CD4-positive, alpha-beta T cell treated with Interleukin-17A for 1 hour (primary cell): Measurements from ENCODE around the gene GAL.
"Not testable (repeated sequence)": the region's sequence is repeated elsewhere in the genome, so short reads cannot be mapped to it uniquely, and the experiment has no call there.

ENCODE experiments used
- DNase-seq: peaks from one replicate; pipeline ENCODE4 v3.0.0-alpha.2; 2020

GAL gene, protein sequence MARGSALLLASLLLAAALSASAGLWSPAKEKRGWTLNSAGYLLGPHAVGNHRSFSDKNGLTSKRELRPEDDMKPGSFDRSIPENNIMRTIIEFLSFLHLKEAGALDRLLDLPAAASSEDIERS

GRCh38 chr11:68684385-68685356, at the start of gene GAL:
Gene GAL (plus strand): TSS chr11:68684544. CDS start chr11:68684924, 380 bp downstream.
- no peak for DNase-seq

- DNase-seq, result not testable (repeated sequence)
Measured at GRCh38 chr11:68634606-68635005, 49.7 kb upstream of the GAL start.

DNA sequence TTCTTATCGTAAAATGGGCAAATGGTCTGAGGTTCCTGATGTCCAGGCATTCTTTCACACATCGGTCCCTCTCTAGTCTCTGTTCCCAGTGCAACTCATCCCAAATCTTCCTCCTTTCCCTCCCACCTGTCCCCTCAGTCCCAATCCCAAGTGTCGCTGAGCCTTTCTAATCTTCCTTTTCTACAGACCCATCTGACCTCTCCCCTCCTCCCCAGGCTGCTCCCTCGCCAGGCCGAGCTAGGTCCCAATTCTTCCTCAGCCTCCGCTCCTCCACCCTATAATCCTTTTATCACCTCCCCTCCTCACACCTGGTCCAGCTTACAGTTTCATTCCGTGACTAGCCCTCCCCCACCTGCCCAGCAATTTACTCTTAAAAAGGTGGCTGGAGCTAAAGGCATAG, 49.2 kb upstream of the GAL start:
- not testable (repeated sequence) for DNase-seq

DNA sequence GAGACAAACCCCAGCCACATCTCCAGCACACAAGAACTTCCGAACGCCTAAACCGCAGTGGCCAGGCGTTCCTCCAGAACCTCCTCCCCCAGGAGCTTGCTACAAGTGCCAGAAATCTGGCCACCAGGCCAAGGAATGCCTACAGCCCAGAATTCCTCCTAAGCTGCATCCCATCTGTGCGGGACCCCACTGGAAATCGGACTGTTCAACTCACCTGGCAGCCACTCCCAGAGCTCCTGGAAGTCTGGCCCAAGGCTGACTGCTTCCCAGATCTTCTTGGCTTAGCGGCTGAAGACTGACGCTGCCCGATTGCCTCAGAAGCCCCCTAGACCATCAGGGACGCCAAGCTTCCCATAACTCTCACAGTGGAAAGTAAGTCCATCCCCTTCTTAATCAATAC, 48.5 kb upstream of the GAL start:
- DNase-seq, result not testable (repeated sequence)

DNA sequence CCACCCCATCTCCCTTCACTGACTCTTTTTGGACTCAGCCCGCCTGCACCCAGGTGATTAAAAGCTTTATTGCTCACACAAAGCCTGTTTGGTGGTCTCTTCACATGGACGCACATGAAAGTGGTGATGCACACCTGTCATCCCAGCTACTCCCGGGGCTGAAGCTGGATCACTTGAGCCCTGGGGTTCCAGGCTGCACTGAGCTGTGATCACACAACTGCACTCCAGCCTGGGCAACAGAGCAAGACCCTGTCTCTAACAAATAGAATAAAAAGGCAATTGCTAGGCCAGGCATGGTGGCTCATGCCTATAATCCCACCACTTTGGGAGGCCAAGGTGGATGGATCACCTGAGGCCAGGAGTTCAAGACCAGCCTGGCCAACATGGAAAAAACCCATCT, 45.0 kb upstream of the GAL start:
- not testable (repeated sequence) for DNase-seq

DNA sequence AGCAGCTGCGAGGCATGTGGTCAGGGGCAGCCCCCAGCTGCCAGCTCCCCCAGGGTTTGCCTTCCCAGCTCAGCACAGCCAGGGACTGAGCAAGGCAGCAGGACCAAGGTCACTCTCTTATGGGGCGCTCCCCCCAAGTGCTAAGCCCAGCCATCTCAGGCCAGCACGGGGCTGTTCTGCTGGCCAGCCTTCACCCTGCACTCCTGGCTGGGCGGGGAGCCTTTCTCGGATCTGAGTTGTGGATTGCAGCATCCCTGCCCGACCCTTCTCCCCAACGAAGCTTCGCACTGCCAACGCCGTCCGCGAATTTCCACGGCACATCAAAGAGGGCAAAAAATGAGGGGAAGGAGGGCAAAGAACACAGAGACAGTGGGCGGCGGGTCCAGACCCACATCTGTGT, 42.5 kb upstream of the GAL start:
- DNase-seq, result no peak

DNA sequence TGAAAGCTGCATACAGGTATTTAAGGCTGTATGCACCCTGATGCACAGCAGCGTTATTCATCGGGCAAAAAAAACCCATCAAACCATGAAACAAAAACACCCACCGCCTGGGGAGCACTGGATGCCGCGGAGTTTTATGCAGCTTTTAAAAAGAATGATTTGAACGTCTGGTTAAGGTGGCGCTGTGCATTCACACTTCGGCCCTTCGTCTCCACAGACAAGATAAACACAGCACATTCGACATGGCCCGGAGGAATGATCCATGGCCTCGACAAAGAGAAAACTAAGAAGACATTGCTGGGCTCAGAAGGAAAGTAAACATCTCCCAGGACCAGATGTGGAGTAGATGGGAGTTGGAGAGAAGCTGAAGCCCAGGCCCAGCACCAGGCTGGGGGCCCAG, 40.8 kb upstream of the GAL start:
- DNase-seq, result no peak

DNA sequence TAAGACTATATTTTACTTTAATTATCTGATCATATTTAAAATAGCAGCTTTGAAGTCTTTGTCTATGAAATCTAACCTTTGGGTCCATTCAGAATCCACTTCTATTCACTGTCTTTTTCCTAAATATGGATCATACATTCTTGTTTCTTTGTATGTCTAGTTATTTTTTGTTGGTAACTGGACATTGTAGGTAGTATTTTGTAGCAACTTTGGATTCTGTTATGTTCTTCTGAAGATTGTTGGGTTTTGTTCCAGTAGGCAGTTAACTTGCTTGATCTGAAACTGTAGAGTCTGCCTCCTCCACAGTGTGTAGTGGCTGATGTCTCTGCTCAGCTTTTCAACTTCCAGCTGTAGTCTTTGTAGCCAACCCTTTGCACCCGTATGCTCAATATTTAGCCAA, 37.5 kb upstream of the GAL start:
- no peak for DNase-seq

GRCh38 chr11:68649851-68650555, 34.3 kb upstream of the GAL start:
- DNase-seq, result no peak

DNA sequence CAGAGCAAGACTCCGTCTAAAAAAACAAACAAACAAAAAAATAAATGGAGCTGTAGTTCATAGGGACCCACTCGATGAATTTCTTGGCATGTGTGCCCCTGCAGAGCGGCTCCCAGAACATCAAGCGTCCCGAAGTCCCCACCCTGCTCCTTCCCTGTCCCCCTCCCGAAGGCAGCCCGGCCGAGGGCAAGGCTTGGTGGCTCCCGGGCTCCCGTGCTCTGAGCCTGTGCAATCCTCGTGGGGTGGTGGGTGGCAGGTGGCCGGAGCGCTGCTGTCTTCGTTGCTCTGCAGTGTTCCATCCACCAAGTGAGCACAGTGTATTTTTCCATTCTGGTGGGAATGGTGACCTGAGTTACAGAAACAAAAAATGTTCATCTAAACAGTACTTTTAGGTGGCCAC, 33.5 kb upstream of the GAL start:
- no peak for DNase-seq

- DNase-seq, result no peak
Measured at GRCh38 chr11:68651208-68651984, 32.9 kb upstream of the GAL start.

GRCh38 chr11:68651985-68652682, 32.2 kb upstream of the GAL start:
- no peak for DNase-seq

DNA sequence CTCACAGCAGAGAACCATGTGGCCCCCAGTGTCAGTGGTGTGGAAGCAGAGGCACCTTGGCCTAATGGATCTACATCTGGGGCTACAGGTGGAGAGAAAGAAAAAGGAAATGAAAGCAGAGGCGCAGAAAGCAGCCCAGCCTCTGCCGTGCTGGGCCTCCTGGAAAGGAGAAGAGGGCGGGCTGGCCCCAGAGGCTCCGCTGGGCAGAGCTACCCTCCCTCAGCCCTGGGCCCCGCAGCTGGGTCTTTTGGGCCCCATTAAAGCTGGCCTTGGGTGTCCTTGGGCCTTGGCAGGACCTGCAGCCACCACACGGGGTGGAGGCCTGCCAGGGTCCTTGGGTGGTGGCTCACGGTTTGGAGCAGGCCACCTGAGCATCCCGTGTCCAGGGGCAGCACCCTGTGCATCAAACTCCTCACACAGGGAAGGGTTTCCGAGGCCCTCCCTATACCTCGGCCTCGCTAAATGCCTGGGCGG, 31.6 kb upstream of the GAL start:
- no peak for DNase-seq

DNA sequence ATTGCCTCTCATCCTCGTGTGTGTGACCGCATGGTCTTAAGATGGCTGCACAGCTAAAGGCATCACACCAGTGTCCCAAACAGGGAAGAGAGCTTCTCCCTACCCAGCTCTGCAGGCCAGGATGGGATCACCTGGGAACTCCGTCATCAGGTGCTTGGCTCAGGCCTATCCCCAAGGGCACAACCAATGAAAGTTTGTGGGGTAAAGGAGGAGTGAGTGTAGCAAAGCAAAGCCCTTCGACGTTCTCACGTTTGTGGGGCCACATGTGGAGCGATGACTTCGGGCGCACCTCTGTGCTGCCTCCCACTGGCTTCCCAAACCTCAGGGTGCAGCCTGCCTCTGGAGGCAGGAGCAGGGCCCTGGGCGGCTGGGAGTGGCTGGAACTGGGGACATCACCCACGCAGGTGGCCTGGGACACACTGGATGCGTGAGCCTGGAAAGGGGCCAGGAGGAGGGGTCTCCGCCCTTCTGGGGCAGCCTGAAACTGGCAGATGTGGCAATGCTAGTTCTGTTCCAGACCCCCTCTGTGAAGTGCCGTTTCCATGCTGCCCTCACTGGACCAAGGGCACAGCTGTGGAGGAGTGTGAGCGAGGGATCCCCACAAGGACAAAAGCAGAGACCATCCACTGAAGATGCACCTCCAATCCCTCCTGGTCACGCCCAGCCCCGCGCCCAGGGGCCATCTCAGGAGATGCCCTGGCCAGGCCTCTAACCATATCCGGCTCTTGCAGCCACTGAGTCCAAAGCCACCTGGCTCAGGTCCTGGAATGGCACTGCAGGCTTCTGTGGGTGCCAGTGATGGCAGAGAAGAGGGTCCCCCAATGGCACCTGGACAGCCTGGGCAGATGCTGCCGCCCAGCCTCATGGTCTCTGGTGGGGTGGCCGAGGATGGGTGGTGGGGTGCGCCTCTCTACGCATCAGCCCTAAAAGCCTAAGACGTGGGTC, 30.6 kb upstream of the GAL start:
- DNase-seq, result no peak

GRCh38 chr11:68654978-68655377, 29.4 kb upstream of the GAL start:
- DNase-seq, result no peak

DNA sequence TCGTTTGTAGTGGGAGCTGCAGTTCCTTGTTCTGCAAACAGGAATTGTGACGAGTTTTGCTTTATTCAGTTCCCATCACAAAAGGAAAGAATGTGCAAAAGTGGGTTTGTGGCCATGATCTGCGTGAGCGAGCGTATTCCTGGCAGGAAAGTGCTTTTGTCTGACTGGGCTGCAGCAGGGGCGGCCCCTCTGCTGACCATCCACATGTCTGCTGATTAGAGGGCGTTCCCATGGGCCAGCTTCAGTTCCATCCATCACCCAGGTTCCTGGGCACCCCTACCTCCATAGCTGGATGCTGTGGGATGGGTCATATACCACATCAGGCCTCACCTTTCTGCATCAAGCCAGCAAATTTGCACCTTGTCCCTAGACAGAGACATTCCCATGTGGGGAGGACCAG, 28.9 kb upstream of the GAL start:
- no peak for DNase-seq

GRCh38 chr11:68655806-68656205, 28.5 kb upstream of the GAL start:
- DNase-seq, result no peak

DNA sequence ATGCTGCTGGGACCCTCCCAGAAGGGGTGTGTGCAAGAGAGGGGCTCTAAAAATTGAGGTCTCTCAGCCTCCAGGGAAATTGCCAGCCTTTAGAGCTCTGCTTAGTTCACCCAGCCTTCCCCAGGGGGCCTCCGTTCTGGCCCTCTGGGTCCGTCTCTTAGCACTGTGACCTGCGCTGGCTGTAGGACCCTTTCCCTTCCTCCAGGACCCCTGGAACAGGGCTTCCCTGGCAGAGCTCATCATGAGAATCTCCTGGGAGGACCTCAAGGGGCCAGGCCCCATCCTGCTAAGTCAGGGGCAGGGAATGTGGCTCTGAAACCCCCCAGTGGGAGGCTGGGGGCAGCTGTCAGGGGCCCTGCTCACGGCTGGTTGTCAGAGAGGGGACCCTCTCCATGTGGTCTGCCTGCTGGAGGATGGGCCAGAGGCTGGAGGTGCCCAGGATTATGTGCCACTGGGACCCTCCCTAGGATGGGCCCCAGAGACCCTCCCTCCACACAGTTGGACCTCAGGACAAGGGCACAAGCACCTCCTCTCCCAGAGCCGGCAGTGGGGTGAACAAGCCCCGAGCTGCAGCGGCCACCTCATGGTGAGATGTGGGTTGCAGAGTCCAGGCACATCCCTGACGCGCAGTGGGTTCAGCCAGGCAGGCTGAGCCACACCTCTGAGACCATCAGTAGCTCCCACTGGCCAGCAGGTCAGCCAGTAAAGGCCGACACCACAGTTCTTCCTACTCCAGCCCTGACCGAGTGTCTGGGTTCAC, 27.1 kb upstream of the GAL start:
- DNase-seq, result no peak

GRCh38 chr11:68658097-68658496, 26.2 kb upstream of the GAL start:
- no peak for DNase-seq

DNA sequence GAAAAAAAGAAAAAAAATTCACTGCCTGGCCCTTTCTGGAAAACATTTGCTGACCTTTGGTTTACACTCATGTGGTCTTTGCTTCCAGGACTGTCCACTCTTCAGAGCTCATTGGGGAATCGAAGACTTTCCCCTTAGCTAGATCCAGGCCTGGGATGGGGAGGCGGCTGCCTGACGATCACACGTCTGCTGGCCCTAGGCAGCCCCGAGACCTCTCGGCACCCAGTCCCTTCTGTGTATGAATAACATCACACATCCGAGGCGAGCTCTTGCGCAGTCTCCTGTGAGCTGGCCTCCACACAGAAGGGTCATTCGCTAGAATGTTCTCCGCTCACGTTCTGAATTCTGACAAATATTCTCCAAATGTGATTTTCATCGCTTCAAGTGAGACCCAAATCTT, 25.7 kb upstream of the GAL start:
- DNase-seq, result no peak
